VCaP (cell line): ENCODE measurements around the gene TMEM132D.

Experiments used
- H3K27ac ChIP-seq: fragments of 450-650 bp; 2 replicates; pipeline ENCODE4 v1.5.1; 2017
- TF ChIP-seq, protein P1 (sequence below): fragments of 450-650 bp; conservative IDR thresholded peaks from 2 replicates; pipeline ENCODE4 v1.5.1; 2017; ENCODE audit warnings: mild to moderate bottlenecking, moderate library complexity

Gene TMEM132D

DNA sequence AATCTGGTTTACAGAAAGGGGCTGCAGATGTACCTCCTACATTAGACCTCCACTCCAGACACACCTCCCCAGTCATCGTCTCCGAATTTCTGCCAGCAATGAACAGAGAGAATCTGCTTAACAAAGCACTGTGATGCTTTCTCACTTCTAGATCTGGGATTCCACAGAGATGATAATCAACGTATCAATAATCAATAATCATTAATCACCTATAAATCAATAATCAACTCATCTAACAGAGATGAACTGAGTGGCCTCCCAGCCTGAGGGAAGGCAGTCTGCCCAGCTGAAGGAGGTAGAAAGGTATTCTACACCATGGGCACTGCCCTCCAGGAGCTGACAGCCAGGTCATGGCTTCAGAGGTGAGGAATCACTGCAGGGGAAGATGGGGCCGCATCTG is 183.2 kb downstream of the TMEM132D start:
- TF ChIP-seq, protein P1, sequence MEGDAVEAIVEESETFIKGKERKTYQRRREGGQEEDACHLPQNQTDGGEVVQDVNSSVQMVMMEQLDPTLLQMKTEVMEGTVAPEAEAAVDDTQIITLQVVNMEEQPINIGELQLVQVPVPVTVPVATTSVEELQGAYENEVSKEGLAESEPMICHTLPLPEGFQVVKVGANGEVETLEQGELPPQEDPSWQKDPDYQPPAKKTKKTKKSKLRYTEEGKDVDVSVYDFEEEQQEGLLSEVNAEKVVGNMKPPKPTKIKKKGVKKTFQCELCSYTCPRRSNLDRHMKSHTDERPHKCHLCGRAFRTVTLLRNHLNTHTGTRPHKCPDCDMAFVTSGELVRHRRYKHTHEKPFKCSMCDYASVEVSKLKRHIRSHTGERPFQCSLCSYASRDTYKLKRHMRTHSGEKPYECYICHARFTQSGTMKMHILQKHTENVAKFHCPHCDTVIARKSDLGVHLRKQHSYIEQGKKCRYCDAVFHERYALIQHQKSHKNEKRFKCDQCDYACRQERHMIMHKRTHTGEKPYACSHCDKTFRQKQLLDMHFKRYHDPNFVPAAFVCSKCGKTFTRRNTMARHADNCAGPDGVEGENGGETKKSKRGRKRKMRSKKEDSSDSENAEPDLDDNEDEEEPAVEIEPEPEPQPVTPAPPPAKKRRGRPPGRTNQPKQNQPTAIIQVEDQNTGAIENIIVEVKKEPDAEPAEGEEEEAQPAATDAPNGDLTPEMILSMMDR: no peak
- no peak overlapping the region for H3K27ac ChIP-seq

DNA sequence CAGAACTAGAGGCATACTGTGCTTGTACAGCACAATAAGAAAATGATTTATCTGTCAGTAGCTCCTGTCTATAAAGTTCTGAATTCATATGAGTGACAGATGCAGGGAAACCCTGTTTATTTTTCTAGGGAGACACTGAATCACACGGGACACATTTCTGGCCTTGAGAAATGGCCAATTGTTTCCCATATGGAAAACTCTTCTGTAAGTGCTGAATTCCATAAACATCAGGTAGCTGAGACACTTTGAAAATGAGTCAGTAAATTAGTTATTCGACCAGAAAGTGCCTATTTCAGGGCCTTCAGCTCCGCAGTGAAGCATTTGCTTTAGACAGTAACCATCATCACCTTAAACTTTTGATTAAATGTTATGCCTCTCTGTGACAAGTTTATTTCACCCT is 184.4 kb downstream of the TMEM132D start:
- TF ChIP-seq, protein P1: no peak
- H3K27ac ChIP-seq: no peak overlapping the region

DNA sequence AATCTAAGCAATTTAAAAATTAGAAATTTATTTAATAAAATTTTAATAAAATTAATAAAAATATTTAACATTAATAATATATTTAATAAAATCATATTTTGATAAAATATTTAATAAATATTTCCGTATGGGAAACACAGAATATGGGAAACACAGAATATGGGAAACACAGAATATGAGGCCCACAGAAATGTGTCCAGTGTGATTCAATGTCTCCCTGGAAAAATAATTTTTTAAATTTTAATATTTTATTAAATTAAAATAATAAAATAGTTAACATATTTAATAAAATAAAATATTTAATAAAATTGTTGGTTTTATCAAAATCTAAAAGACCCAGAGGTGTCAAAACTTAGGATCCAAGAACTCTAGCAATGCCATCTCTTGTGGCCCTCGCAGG is 186.4 kb downstream of the TMEM132D start:
- TF ChIP-seq, protein P1: no peak

DNA sequence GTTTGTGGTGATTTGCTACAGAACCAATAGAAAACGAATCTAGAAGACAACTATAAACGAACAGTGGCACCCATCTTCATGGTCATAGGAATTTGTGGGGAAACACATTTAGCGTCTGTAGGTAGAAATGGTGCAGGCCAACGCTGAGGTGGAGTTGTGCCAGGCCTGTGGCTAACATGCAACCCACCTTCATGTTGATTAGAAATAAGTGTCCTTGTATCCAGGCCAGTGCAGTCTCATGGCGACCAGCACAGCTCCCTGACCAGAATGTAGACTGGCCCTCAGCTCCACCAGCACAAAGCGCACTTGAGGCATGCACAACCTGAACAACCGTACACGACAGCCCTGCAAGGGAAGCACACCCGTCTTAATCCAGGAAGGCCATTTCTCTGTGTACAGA is 187.0 kb downstream of the TMEM132D start:
- no peak overlapping the region for H3K27ac ChIP-seq
- TF ChIP-seq, protein P1: no peak

More for the DNA sequence above, 186.4 kb downstream of the TMEM132D start:
- no peak overlapping the region for H3K27ac ChIP-seq

- TF ChIP-seq, protein P1: no peak
- H3K27ac ChIP-seq: no peak overlapping the region
These were observed 197.1 kb downstream of the TMEM132D start for GRCh38 chr12:129706716-129707115.

- no peak overlapping the region for H3K27ac ChIP-seq
- TF ChIP-seq, protein P1: no peak
These were observed 199.5 kb downstream of the TMEM132D start for GRCh38 chr12:129704232-129704830.

- TF ChIP-seq, protein P1: no peak
- no peak overlapping the region for H3K27ac ChIP-seq
These were observed 202.2 kb downstream of the TMEM132D start for GRCh38 chr12:129701631-129702101.
